Uterus (tissue), 2 donors: ENCODE measurements around the gene CD163.

Experiments
- CTCF ChIP-seq, 4 experiments: fragments of 200-600 bp in 2 of 4; fragments of 450-650 bp in 2 of 4; sonication (generic) in 2 of 4; IDR thresholded peaks; one replicate each; pipeline ENCODE4 v1.5.1; 2016 to 2019; ENCODE audit warnings: antibody characterized with exemption in 4 of 4, mild to moderate bottlenecking in 2 of 4, moderate library complexity in 1 of 4
- POLR2A ChIP-seq, 2 donors: fragments of 450-650 bp; IDR thresholded peaks; one replicate each; pipeline ENCODE4 v1.6.1; 2016; ENCODE audit warnings: antibody characterized with exemption in 2 of 2, mild to moderate bottlenecking in 1 of 2, moderate library complexity in 1 of 2

GRCh38 chr12:7483343-7483742 lies 20.2 kb downstream of the CD163 start:
- no peak for TF ChIP-seq CTCF (IDR thresholded peaks at IDR 0.05)
- no peak for TF ChIP-seq POLR2A (IDR thresholded peaks at IDR 0.05)
